Measurements from ENCODE around the gene PRKAG2. TPM values are rescaled to one million over a fixed set of nuclear protein-coding genes. Genes with fewer than 3 reads are reported as not detected.

The PRKAG2 gene
- total and polyA plus RNA-seq, 2 of the 8 experiments (the other 6 are each of a cell fraction or from before 2014, with no cell fraction given) = 7.5 to 18.1 TPM

- TF ChIP-seq ASH2L (IDR thresholded peaks at IDR 0.05; ENCODE audit: low read length) (no peak), SP4 (IDR thresholded peaks at IDR 0.05; ENCODE audit: low read length) (no peak), JUND (IDR thresholded peaks at IDR 0.05; ENCODE audit: low read length) (no peak), RAD21 (IDR thresholded peaks at IDR 0.05 in 1 of 2, conservative IDR thresholded peaks at IDR 0.05 in 1 of 2; ENCODE audit: low read depth in 2 of 2, low read length in 2 of 2) (no peak), YY1 (IDR thresholded peaks at IDR 0.05; ENCODE audit: low read depth, low read length) (no peak), ZNF274 (IDR thresholded peaks at IDR 0.05; ENCODE audit: borderline replicate concordance, extremely low read depth, low read length) (no peak), SUZ12 (IDR thresholded peaks at IDR 0.05; ENCODE audit: low read length) (no peak)
Measured at GRCh38 chr7:151837285-151838042, 39.5 kb downstream of the PRKAG2 start (continued).

All from H1 (cell line).